Mesodermal cell (in vitro differentiated cells): Measurements from ENCODE around the gene NQO2.

Experiments used
- H3K27ac ChIP-seq: 2 replicates; pipeline ENCODE4 v1.7.0; 2013; ENCODE audit warnings: mild to moderate bottlenecking, low read depth, low read length, moderate library complexity; ENCODE audit not compliant: severe bottlenecking
- H3K36me3 ChIP-seq: 2 replicates; pipeline ENCODE4 v1.7.1; 2013; ENCODE audit warnings: mild to moderate bottlenecking, low read length, moderate library complexity; ENCODE audit not compliant: control insufficient read depth, insufficient read depth
- H3K4me1 ChIP-seq: one replicate; pipeline ENCODE4 v1.7.1; 2013; ENCODE audit warnings: mild to moderate bottlenecking, low read length; ENCODE audit not compliant: insufficient read depth, control insufficient read depth, poor library complexity, severe bottlenecking
- H3K4me3 ChIP-seq: 2 replicates; pipeline ENCODE4 v1.7.0; 2013; ENCODE audit warnings: low read length, control low read depth, mild to moderate bottlenecking; ENCODE audit not compliant: insufficient read depth, poor library complexity, severe bottlenecking; ENCODE audit errors: extremely low read depth
- H3K9me3 ChIP-seq: 2 replicates; pipeline ENCODE4 v1.7.1; 2013; ENCODE audit warnings: mild to moderate bottlenecking, low read length, moderate library complexity; ENCODE audit not compliant: control insufficient read depth
- WGBS, 2 experiments: methylation state at CpG; one replicate each; pipeline ENCODE4 v1.1.5; 2013; ENCODE audit warnings: missing lambda C conversion rate in 2 of 2; ENCODE audit not compliant: insufficient coverage in 2 of 2; 5-methylcytosine and 5-hydroxymethylcytosine counted together

Gene NQO2

GRCh38 chr6:2977290-2977689 is 22.4 kb upstream of the NQO2 start:
- H3K36me3 ChIP-seq: no peaks in the 10 kb centered on the region
- 69 to 79% methylated on average over 3 to 5 of the region's 5 CpGs for WGBS, 2 experiments
- H3K9me3 ChIP-seq: no peaks in the 10 kb centered on the region
- no peak overlapping the region for H3K4me3 ChIP-seq
- H3K27ac ChIP-seq: no peak overlapping the region
- H3K4me1 ChIP-seq: peaks cover 8% of the 10 kb centered on the region

- 92% methylated on average over 2 of the region's 3 CpGs; no CpG with 5 or more reads in 1 of the 2 experiments for WGBS, 2 experiments
- H3K4me3 ChIP-seq: no peak overlapping the region
Measured at GRCh38 chr6:2977799-2978590, 21.7 kb upstream of the NQO2 start.

GRCh38 chr6:2978923-2979322 is 20.8 kb upstream of the NQO2 start:
- Histone ChIP-seq H3K4me1 (peaks cover 16% of the 10 kb centered on the region), H3K9me3 (no peaks in the 10 kb centered on the region), H3K4me3 (no peak overlapping the region), H3K36me3 (no peaks in the 10 kb centered on the region), H3K27ac (no peak overlapping the region)
- 63 to 73% methylated on average over 3 of the region's 4 CpGs for WGBS, 2 experiments

More at GRCh38 chr6:2977799-2978590, 21.7 kb upstream of the NQO2 start:
- Histone ChIP-seq H3K9me3 (no peaks in the 10 kb centered on the region), H3K36me3 (no peaks in the 10 kb centered on the region), H3K4me1 (peaks cover 15% of the 10 kb centered on the region), H3K27ac (no peak overlapping the region)

- peaks cover 16% of the 10 kb centered on the region for H3K4me1 ChIP-seq
- H3K9me3 ChIP-seq: no peaks in the 10 kb centered on the region
- no peak overlapping the region for H3K27ac ChIP-seq
- no peaks in the 10 kb centered on the region for H3K36me3 ChIP-seq
- H3K4me3 ChIP-seq: no peak overlapping the region
- 80 to 100% methylated on average over 1 of the region's 2 CpGs for WGBS, 2 experiments
Measured at GRCh38 chr6:2979819-2980464, 19.8 kb upstream of the NQO2 start.

DNA sequence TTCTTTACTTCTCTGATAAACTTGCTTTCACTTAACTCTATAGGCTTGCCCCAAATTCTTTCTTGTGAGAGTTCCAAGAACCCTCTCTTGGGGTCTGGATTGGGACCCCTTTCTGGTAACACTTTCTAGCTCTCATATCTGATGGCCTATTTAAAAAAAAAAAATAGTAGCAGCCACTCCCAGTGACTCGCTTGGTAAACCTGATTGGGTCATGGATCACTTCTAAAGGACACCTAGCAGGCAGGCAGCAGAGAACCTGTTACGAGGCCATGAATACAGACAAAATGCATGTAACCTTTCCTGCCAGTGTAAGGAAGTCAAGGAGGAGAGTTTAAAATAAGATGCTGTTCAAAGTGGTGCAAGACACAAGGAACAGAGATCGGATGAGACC is 19.2 kb upstream of the NQO2 start:
- no peaks in the 10 kb centered on the region for H3K36me3 ChIP-seq
- no peaks in the 10 kb centered on the region for H3K9me3 ChIP-seq
- H3K4me1 ChIP-seq: peaks cover 16% of the 10 kb centered on the region
- no peak overlapping the region for H3K4me3 ChIP-seq
- 88 to 92% methylated on average over 3 of the region's 3 CpGs for WGBS, 2 experiments
- no peak overlapping the region for H3K27ac ChIP-seq

DNA sequence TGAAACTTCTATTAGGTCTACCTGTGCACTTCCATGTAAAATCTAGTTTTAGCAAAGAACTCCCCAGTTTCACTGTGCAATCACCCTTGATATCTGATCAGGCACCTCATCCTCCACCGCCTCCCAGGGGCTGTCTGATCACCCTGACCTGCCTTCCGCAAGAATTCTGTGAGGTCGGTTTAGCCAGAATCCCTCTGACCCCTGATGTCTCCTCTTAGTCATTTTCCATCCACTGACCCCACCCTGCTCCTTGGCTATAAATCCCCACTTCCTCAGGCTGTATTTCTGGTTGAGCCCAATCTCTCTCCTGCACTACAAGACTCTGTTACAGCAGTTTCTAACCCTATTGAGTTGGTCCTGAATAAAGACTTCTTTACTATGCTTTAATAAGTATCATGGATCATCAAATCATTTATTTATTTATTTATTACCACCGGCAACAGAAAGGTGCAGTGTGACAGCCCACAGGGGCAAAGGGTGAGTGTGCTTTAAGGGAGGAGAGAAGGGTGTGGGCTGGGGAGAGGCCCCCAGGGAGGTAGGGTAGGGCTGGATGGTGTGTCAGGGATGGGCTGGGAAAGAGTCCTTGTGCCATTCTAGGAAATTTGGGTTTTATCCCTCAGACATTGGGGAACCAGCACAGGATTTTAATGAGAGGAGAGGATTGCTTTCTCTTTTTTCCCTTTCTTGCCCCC is 17.1 kb upstream of the NQO2 start:
- 79 to 83% methylated on average over 3 of the region's 4 CpGs for WGBS, 2 experiments
- H3K9me3 ChIP-seq: no peaks in the 10 kb centered on the region
- no peak overlapping the region for H3K27ac ChIP-seq
- H3K36me3 ChIP-seq: no peaks in the 10 kb centered on the region
- no peak overlapping the region for H3K4me3 ChIP-seq
- H3K4me1 ChIP-seq: peaks cover 16% of the 10 kb centered on the region

DNA sequence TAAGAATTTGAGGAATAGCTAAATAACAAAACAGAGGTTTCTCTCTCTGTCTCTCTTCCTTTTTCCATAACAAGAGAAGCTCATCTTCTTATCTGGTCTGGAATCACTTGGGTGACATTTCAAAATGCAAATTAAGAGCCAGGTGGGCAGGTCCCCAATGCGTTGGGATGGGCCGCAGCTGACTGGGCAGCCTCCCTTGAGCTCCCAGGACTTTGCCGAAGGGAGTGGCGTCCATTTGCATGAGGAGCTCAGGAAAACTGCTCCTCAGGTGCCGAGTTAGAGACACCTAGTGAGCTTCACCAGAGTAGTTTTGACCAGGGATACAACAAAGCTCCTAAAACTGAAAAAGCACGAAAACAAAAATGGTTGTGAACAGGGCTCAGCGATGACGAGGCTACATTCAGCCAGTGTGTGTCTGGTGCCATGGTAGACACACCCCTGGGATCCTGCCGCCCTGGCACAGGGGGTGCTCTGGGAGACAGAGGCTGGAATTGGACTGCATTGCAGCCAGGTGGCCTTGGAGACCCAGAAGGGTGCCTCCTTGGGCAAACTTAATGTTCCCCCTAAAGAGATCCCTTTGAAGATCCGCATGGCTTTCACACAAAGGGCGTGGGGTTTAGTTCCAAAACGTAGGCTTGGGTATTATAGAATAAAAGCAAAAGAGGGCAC is 14.8 kb upstream of the NQO2 start:
- Histone ChIP-seq H3K36me3 (no peaks in the 10 kb centered on the region), H3K4me3 (no peak overlapping the region), H3K4me1 (peaks cover 17% of the 10 kb centered on the region), H3K27ac (no peak overlapping the region), H3K9me3 (no peaks in the 10 kb centered on the region)
- 70 to 73% methylated on average over 11 to 12 of the region's 12 CpGs for WGBS, 2 experiments

DNA sequence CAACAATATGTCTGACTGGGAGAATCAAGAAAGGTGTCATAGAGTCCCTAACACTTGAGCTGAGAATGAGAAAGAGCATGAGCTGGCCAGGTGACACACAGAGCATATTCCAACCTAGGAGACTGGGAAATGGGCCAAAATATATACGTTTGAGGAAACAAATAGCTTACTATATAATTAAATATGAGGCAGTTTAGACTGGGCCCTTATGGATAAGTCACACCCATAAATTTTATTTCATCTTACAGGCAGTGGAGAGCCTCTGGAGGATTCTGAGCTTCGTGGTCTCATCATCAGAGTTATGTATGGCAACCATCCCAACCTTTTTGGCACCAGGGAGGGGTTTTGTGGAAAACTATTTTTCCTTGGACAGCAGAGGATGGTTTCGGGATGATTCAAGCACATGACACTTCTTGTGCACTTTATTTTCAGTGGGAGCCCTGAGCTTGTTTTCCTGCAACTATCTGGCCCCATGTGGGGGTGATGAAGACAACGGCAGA is 12.9 kb upstream of the NQO2 start:
- Histone ChIP-seq H3K4me1 (peaks cover 24% of the 10 kb centered on the region), H3K27ac (no peak overlapping the region), H3K4me3 (no peak overlapping the region), H3K9me3 (no peaks in the 10 kb centered on the region), H3K36me3 (no peaks in the 10 kb centered on the region)
- WGBS, 2 experiments: 100% methylated on average over 1 to 3 of the region's 4 CpGs

DNA sequence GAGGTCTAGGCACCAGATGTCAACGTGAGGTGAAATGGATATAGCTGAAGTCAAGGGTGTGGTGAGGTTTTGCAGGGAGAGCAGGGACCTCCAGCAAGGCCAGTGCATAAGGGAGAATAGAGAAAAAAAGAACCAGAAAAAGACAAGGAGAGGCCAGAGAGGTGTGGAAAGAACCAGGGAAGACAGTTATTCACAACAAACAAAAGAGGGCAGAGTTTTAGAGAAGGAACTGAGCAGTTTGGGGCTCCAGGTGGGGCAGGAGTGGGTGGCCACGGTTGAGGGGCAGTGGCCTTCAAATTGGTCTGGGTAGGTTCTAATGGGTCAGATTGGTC is 11.6 kb upstream of the NQO2 start:
- WGBS, 2 experiments: 8 to 20% methylated on average over 2 of the region's 2 CpGs
- no peaks in the 10 kb centered on the region for H3K9me3 ChIP-seq
- peak overlapping the region; percentile 99 for H3K27ac ChIP-seq
- H3K4me1 ChIP-seq: peaks cover 15% of the 10 kb centered on the region
- no peaks in the 10 kb centered on the region for H3K36me3 ChIP-seq
- H3K4me3 ChIP-seq: peak overlapping the region; percentile 55

DNA sequence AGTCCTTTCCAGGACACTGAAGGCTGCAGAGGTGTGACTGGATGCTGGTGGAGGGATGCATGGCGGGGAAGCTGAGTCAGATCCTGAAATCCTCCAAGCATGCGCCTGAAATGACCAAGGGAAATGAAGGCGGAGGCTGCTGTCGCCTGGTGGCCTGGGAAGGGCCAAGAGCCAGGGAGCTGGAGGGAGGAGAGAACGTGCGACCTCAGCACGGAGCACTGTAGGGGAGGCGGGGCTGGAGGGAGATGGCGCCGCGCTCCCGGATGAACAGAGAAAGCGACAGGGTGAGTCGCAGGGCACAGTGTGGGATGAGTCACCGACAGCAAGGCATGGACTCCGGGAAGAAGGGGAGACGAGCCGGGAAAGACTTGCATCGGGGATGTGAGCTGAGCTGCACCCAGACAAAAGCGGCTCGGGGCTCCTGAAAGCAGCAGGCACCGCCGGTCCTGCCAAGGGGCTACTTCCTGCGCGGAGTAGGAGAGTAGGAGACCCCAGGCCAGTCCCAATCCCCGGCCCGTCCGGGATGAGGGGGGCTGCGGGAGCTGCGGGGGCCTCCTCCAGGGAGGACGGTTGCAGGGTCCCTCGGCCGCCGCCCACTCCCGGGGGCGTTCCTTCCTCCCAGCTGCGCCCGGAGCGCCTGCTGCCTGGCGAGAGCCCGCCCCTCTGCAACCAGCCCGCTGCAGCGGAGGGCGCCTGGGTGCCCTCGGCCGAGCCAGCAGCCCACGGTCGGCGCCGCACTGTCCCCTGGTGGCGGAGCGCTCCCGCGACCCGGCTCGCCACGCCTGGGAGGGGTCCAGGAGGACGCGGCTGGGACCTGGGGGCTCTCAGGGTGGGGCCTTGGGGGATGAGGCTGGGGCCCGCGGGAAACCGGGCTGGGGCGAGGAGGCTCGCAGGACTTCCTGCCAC is 11.0 kb upstream of the NQO2 start:
- H3K27ac ChIP-seq: peak overlapping the region; percentile 99
- no peaks in the 10 kb centered on the region for H3K9me3 ChIP-seq
- peaks cover 15% of the 10 kb centered on the region for H3K4me1 ChIP-seq
- peak overlapping the region; percentile 55 for H3K4me3 ChIP-seq
- H3K36me3 ChIP-seq: no peaks in the 10 kb centered on the region
- WGBS, 2 experiments: 0% methylated on average over 33 to 43 of the region's 64 CpGs
